Ramos (cell line): ENCODE results near the gene LRIT3.

Source experiments
- in situ Hi-C: fragments of 300-500 bp; cut with MboI; formaldehyde crosslinking; loops from one replicate; pipeline ENCODE4 v1.14.3; 2022; ENCODE audit warnings: low sequenced_read_pairs; ENCODE audit not compliant: unreplicated experiment

LRIT3 gene

DNA sequence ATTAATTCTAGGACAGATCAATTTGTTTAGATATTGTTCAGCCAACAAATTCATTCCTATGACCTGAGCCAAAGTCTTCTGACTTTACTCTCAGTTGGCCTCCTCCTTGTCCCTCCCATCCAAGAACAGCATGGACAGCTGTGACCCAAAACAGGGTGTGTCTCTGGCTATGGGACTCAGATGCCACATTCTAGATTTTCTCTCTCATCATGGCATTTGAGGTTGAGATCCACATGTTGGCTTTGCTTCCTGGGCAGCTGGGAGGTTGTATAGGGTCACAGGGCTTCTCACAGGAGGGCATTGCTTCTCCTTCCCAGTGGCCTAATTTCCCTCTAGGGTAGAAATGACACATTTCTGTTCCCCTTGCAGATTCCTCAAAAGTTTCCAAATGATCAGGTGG, 42.2 kb downstream of the LRIT3 start:
- in situ Hi-C loops = no loop called here

DNA sequence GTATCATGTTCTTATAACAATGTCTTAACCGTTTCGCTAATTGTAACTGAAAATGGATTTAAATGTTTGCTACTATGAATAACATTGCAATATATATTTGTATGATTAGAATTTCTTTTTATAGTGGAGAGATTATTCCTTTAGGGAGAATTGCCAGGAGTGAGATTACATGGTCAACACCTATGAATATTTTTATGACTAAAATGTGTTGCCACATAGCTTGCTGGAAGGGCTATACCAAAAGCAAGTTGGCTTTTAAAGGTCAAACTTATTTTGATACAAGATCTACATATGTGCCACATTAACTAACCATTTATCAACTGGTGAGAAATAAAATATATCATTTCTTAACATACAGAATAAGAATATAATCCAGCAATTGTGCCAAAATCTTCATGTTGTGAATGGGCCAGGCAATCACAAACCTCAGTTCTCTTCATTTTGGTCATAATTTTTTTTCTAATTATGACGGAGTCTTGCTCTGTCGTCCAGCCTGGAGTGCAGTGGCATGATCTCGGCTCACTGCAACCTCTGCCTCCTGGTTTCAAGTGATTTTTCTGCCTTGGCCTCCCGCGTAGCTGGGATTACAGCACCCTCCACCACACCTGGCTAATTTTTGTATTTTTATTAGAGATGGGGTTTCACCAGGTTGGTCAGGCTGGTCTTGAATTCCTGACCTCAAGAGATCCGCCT, 54.8 kb downstream of the LRIT3 start:
- in situ Hi-C loops = no loop called here

DNA sequence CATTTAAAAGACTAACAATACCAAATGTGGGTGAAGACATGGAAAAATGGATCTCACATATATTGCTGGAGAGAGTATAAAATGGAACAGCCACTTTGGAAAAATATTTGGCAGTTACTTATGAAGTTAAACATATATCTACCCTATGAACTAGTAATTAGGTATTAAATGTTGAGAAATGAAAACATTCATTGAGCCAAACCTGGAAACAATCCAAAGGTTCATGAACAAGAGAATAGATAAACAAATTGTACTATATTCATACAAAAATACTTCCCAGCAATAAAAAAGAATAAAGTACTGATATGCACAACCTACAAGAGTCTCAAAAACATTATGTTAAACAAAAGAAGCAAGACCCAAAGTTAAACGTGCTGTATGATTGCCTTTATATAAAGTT, 60.8 kb downstream of the LRIT3 start:
- in situ Hi-C loops = no loop called here

DNA sequence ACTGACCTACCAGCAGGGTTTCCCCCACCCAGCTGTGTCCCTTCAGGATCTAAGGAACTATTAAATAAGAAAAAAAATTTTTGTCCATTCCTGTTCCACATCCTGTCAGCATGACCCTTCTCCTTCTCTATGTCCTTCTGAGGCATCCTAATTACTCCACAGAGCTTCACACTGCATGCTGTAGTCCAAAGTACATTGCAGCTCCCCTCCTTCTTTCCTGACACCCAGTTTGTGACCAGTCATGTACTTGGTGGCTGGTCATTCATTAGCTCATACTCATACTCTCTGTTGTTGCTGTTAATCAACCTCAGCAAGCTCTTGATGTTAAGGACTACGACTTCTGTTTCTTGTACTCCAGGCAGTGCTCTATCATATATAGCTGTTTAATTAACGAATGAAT, 62.3 kb downstream of the LRIT3 start:
- in situ Hi-C loops = no loop called here

DNA sequence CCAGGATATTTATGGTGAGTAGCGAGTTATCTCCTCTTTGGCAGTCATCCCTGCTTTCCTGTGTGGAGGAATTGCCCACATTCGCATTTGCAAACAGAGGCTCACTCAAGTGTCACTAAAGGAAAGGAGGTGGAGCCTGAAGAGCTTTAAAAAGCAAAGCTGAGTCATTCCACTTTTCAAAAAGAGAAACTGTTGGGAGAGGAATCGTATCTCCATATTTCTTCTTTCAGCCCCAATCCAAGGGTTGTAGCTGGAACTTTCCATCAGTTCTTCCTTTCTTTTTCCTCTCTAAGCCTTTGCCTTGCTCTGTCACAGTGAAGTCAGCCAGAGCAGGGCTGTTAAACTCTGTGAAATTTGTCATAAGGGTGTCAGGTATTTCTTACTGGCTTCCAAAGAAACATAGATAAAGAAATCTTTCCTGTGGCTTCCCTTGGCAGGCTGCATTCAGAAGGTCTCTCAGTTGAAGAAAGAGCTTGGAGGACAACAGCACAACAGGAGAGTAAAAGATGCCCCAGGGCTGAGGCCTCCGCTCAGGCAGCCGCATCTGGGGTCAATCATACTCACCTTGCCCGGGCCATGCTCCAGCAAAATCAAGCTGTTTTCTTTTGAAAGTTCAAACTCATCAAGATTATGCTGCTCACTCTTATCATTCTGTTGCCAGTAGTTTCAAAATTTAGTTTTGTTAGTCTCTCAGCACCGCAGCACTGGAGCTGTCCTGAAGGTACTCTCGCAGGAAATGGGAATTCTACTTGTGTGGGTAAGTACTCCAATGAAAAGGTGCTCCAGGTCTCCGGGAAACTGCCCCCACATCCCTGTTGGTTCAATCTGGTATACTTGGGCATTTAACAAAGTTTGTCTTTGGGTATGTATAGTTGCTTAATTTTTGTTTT, 65.0 kb downstream of the LRIT3 start, which contains the start of gene EGF:
TSS of gene EGF (plus strand) at position 178 of the 890 bp plus-strand sequence. CDS start at position 631, 453 bp downstream.
- in situ Hi-C loops = no loop called here

DNA sequence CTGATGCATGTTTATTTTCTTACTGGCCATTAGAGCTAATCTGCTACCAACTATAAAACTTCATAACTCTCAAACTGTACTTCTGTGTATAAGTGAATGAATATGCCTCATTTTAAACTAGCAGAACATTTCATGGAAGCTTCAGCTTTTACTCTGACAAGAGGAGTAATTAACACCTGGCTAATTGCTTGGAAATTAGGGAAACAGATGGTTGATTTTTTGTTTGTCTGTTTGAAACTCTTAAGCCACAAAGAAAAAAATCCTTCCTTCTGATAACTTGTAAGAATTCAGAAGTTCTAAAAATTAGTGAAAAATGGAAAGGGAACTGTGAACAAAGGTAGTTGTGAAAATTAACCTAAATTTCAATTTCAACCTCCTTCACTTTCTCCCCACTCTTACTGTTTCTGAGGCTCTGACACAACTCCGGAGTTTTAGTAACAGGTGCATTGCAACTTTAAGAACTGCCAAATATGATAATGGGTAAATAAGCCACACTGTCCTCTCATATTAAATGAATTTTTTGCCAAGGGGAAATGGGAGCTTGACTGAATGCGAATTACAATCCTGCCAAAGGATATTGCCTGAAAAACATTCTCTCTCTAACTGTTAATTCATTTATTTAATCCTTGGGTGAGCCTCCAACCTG, 65.8 kb downstream of the LRIT3 start:
- in situ Hi-C loops = no loop called here

DNA sequence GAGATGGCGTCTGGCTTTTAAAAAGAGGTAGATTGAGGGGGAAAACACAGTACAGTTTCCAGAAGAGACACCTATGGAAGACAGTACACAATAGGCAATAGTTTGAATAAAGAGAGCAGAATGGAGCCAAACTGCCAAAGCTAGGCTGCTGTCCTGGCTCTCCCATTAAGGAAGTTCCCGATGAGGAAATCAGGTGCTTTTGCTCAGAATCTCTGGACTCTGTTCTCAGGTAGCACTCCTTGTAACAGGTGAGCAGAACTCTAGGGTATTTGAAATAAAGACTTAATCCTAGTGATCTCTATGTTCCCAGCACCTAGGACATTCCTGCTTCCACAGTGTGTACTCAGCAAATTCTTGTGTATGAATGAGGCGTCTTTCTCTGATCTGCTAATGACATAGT, 66.4 kb downstream of the LRIT3 start:
- in situ Hi-C loops = no loop called here

DNA sequence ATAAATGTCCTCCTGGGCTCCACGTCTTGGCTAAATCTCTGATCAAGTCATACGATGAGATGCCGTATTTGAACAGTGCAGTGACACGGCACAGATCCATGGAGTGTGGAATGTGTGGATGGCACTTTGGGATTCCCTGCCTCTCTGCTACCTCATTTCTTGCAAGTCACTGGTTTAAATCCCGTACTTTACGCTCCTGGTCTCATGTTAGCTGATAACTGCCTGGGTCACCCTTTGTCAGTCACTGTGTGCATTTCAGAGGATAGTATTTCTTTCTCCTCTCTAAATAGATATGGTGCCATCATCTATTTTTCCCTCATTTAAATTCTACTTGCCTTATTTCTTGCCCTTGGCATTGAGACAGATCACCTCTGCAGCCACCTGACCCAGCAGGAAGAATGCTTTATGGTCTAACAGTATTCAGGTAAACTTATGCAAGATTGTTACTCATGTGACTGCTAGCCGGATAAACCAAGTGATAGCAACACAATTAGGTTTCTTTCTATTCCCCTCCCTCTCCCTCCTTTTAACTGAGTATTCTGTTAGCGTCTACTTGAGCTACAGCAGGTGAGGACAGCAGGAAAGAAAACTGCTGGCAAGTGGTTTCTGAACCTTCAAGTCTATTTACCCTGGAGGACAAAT, 67.6 kb downstream of the LRIT3 start:
- in situ Hi-C loops = no loop called here

DNA sequence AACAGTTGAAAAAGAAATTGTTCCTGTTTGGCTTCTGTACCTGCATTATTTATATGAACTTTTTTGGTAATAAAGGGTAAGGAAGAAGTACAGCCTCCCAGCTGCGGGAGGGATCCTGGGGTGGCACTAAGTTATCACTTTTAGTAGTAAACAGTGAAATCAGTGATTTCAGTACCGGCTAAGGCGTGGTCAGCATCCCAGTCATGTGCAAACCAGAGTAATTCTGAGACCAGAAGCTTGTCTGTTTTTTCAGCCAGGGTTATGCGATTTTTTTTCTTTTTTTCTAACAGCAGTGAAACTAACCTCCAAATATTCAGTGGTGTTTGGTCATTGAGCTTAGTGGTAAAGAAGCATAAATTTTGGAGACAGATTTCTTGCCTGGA, 68.1 kb downstream of the LRIT3 start:
- in situ Hi-C loops = no loop called here

DNA sequence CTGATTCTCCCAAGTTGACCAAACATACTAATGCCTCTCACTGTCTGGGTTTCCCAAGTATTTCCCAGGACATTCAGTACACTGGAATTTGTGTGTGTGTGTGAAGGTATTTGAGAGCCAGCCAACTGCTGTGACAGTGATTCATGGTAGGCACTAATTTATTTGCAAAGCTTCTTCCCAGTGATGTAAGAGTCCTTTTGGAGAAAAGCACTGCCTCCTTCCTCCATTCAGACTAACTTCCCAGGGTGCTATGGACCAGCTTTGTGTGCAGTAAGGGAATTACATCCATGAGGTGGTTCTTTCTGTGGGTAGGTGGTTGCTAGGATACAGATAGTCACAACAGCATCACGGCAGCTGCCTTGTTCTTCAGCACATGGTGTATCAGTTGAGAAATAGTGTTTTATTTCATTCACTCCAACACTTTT, 73.5 kb downstream of the LRIT3 start:
- in situ Hi-C loops = no loop called here
